ENCODE data around the gene STOML2. TPM values are rescaled to one million over a fixed set of nuclear protein-coding genes. Genes with fewer than 3 reads are reported as not detected.

Gene STOML2
- total and polyA plus RNA-seq, 2 experiments from 2014 or later: 114 to 210 TPM

- TF ChIP-seq, protein P1, sequence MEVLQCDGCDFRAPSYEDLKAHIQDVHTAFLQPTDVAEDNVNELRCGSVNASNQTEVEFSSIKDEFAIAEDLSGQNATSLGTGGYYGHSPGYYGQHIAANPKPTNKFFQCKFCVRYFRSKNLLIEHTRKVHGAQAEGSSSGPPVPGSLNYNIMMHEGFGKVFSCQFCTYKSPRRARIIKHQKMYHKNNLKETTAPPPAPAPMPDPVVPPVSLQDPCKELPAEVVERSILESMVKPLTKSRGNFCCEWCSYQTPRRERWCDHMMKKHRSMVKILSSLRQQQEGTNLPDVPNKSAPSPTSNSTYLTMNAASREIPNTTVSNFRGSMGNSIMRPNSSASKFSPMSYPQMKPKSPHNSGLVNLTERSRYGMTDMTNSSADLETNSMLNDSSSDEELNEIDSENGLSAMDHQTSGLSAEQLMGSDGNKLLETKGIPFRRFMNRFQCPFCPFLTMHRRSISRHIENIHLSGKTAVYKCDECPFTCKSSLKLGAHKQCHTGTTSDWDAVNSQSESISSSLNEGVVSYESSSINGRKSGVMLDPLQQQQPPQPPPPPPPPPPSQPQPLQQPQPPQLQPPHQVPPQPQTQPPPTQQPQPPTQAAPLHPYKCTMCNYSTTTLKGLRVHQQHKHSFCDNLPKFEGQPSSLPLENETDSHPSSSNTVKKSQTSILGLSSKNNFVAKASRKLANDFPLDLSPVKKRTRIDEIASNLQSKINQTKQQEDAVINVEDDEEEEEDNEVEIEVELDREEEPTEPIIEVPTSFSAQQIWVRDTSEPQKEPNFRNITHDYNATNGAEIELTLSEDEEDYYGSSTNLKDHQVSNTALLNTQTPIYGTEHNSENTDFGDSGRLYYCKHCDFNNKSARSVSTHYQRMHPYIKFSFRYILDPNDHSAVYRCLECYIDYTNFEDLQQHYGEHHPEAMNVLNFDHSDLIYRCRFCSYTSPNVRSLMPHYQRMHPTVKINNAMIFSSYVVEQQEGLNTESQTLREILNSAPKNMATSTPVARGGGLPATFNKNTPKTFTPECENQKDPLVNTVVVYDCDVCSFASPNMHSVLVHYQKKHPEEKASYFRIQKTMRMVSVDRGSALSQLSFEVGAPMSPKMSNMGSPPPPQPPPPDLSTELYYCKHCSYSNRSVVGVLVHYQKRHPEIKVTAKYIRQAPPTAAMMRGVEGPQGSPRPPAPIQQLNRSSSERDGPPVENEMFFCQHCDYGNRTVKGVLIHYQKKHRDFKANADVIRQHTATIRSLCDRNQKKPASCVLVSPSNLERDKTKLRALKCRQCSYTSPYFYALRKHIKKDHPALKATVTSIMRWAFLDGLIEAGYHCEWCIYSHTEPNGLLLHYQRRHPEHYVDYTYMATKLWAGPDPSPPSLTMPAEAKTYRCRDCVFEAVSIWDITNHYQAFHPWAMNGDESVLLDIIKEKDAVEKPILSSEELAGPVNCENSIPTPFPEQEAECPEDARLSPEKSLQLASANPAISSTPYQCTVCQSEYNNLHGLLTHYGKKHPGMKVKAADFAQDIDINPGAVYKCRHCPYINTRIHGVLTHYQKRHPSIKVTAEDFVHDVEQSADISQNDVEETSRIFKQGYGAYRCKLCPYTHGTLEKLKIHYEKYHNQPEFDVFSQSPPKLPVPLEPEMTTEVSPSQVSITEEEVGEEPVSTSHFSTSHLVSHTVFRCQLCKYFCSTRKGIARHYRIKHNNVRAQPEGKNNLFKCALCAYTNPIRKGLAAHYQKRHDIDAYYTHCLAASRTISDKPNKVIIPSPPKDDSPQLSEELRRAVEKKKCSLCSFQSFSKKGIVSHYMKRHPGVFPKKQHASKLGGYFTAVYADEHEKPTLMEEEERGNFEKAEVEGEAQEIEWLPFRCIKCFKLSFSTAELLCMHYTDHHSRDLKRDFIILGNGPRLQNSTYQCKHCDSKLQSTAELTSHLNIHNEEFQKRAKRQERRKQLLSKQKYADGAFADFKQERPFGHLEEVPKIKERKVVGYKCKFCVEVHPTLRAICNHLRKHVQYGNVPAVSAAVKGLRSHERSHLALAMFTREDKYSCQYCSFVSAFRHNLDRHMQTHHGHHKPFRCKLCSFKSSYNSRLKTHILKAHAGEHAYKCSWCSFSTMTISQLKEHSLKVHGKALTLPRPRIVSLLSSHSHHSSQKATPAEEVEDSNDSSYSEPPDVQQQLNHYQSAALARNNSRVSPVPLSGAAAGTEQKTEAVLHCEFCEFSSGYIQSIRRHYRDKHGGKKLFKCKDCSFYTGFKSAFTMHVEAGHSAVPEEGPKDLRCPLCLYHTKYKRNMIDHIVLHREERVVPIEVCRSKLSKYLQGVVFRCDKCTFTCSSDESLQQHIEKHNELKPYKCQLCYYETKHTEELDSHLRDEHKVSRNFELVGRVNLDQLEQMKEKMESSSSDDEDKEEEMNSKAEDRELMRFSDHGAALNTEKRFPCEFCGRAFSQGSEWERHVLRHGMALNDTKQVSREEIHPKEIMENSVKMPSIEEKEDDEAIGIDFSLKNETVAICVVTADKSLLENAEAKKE (CRISPR knock-in tag; IDR thresholded peaks at IDR 0.05): no peak
These were observed 26.1 kb downstream of the STOML2 start (continued) for GRCh38 chr9:35076848-35077247.

DNA sequence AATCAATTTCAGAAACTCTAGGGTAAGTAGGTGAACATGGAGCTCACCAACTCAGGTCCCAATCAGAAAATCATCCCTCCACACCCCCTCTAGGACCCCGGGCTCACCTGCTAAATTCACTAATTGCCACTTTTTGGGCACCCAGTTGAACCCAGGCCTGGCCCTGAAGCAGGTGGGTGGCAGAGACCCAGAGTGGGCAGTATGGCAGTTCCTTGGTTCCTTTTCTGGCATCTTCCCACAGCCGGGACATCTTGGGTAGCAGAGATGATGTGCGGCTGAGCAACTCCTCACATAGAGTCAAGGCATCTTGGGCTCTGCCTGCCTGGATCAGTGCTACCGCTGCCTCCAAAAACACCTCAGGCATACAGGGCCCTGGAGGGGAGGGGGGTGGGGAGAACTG is 27.6 kb downstream of the STOML2 start:
- H3F3A ChIP-seq (replicated peaks; ENCODE audit: low read depth): peaks cover 7% of the 10 kb centered on the region
- Mint-ChIP-seq H3K27me3 (ENCODE audit: insufficient read depth, low read depth, poor library complexity) (peaks cover 14% of the 10 kb centered on the region), H3K4me1 (peaks cover 26% of the 10 kb centered on the region), H3K9me3 (0 out of 3 replicates have a peak, but pooled peaks cover 2% of the 10 kb centered on the region), H3K4me3 (no peak overlapping the region), H3K36me3 (ENCODE audit: low read depth) (peaks cover 65% of the 10 kb centered on the region), H3K27ac (no peak overlapping the region)
- no peak overlapping the region for H3K4me2 ChIP-seq
- peaks cover 13% of the 10 kb centered on the region for H3K4me1 ChIP-seq (ENCODE audit: insufficient read depth)
- ATAC-seq (no peak), DNase-seq (ENCODE audit: low spot score) (no peak)
- H3K79me2 ChIP-seq (replicated peaks; ENCODE audit: insufficient read depth): peaks cover 38% of the 10 kb centered on the region
- TF ChIP-seq, protein P2, sequence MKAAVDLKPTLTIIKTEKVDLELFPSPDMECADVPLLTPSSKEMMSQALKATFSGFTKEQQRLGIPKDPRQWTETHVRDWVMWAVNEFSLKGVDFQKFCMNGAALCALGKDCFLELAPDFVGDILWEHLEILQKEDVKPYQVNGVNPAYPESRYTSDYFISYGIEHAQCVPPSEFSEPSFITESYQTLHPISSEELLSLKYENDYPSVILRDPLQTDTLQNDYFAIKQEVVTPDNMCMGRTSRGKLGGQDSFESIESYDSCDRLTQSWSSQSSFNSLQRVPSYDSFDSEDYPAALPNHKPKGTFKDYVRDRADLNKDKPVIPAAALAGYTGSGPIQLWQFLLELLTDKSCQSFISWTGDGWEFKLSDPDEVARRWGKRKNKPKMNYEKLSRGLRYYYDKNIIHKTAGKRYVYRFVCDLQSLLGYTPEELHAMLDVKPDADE (IDR thresholded peaks at IDR 0.05): no peak
- TF ChIP-seq CREB1 (CRISPR knock-in tag; IDR thresholded peaks at IDR 0.05; ENCODE audit: low read depth): no peak
- TF ChIP-seq STAT1 (IDR thresholded peaks at IDR 0.05; ENCODE audit: unreplicated experiment): no peak
- TF ChIP-seq REST (IDR thresholded peaks at IDR 0.05; ENCODE audit: unreplicated experiment): no peak
- H3K27ac ChIP-seq (ENCODE audit: low read depth): no peak overlapping the region
- no peak overlapping the region for H3K4me3 ChIP-seq
- H3K27me3 ChIP-seq (ENCODE audit: insufficient read depth): no peaks in the 10 kb centered on the region
- H2AFZ ChIP-seq: no peak overlapping the region
- peaks cover 3% of the 10 kb centered on the region; the same call in 1 of the 2 replicates for H3K36me3 ChIP-seq (ENCODE audit: insufficient read depth)
- no peaks in the 10 kb centered on the region for H3K9me2 ChIP-seq (ENCODE audit: insufficient read depth)
- H4K20me1 ChIP-seq (replicated peaks; ENCODE audit: insufficient read depth): peaks cover 10% of the 10 kb centered on the region
